Upper lobe of right lung (tissue), 1 donor: Measurements from ENCODE around the gene ACRBP. TPM values are rescaled to one million over a fixed set of nuclear protein-coding genes. Genes with fewer than 3 reads are reported as not detected.

Source experiments
- ATAC-seq: fragments of 200-7000 bp; cut with Tn5 transposase; one replicate; pipeline ENCODE4 v1.9.1; 2020; ENCODE audit warnings: mild to moderate bottlenecking, moderate library complexity
- DNase-seq: peaks from one replicate; pipeline ENCODE4 v3.0.0-alpha.2; 2020
- H3K27ac ChIP-seq: fragments of 200-600 bp; one replicate; pipeline ENCODE4 v1.8.0; 2022
- H3K27me3 ChIP-seq: fragments of 200-600 bp; one replicate; pipeline ENCODE4 v1.8.0; 2022; ENCODE audit warnings: mild to moderate bottlenecking
- H3K36me3 ChIP-seq: fragments of 200-600 bp; one replicate; pipeline ENCODE4 v1.8.0; 2022
- H3K4me1 ChIP-seq: fragments of 200-600 bp; one replicate; pipeline ENCODE4 v1.8.0; 2022
- H3K4me3 ChIP-seq: fragments of 200-600 bp; one replicate; pipeline ENCODE4 v1.8.0; 2022; ENCODE audit warnings: mild to moderate bottlenecking
- H3K9me3 ChIP-seq: fragments of 200-600 bp; one replicate; pipeline ENCODE4 v1.8.0; 2022
- CTCF ChIP-seq: fragments of 200-600 bp; IDR thresholded peaks from one replicate; pipeline ENCODE4 v1.8.0; 2022; ENCODE audit warnings: antibody characterized with exemption
- intact Hi-C: fragments of 100-400 bp; cut with DNase I; formaldehyde crosslinking; loops from one replicate; pipeline ENCODE4 v1.11.0; 2022
- total RNA-seq: library from RNA; stranded (reverse); fragmentation: NEBNext Ultra II Directional; extraction: Animal tissue kit (Norgen Biotek cat#: 25700); gene quantifications from one replicate; pipeline ENCODE4 v1.2.1, GENCODE V29; 2021
- donor health status: DM: no; HTN: yes; CAD: no; lungs with severe emphysema.

The ACRBP gene
- total RNA-seq, 1 donor from 2014 or later = 3.8 TPM

DNA sequence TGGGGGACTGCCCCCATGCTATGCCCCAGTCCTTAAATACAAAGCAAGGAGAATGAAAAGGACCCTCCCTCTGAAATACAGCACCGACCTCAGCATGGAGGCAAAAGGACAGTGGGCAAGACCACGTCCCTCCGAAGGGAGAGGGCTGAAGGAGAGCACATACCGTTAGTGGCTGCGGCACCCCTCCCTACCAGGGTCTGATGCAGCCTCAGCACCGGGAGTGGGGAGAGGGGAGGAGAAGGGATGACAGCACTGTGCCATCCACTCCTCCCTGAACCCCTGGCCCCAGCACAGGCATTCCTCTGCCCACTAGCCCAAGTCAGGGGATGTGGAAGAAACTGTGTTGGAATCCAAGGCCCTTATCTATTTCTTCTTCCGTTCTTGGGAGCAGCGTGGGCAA, 3.6 kb upstream of the ACRBP start:
- no peak for DNase-seq
- no peak overlapping the region for H3K27ac ChIP-seq
- no peaks in the 10 kb centered on the region for H3K27me3 ChIP-seq
- no peak for TF ChIP-seq CTCF
- peaks cover 74% of the 10 kb centered on the region for H3K36me3 ChIP-seq
- no peaks in the 10 kb centered on the region for H3K9me3 ChIP-seq
- H3K4me1 ChIP-seq = no peaks in the 10 kb centered on the region
- intact Hi-C loops = no loop called here
- ATAC-seq = no peak
- no peak overlapping the region for H3K4me3 ChIP-seq

- no peaks in the 10 kb centered on the region for H3K27me3 ChIP-seq
- peak overlapping the region; percentile 63 for H3K27ac ChIP-seq
- ATAC-seq (no peak), DNase-seq (no peak)
- no peak for TF ChIP-seq CTCF
- H3K4me1 ChIP-seq = no peaks in the 10 kb centered on the region
- H3K36me3 ChIP-seq = peaks cover 30% of the 10 kb centered on the region
- no peaks in the 10 kb centered on the region for H3K9me3 ChIP-seq
- H3K4me3 ChIP-seq = peak overlapping the region; percentile 53
- intact Hi-C loops = no loop called here
Measured at GRCh38 chr12:6646276-6647082, 753 bp downstream of the ACRBP start.

GRCh38 chr12:6644903-6645302, 2.3 kb downstream of the ACRBP start:
- H3K36me3 ChIP-seq = peaks cover 14% of the 10 kb centered on the region
- intact Hi-C loops = no loop called here
- ATAC-seq (no peak), DNase-seq (no peak)
- peak overlapping the region; percentile 28 for H3K27ac ChIP-seq
- no peak overlapping the region for H3K4me3 ChIP-seq
- no peaks in the 10 kb centered on the region for H3K4me1 ChIP-seq
- no peaks in the 10 kb centered on the region for H3K27me3 ChIP-seq
- TF ChIP-seq CTCF = peak; percentile 30
- no peaks in the 10 kb centered on the region for H3K9me3 ChIP-seq

DNA sequence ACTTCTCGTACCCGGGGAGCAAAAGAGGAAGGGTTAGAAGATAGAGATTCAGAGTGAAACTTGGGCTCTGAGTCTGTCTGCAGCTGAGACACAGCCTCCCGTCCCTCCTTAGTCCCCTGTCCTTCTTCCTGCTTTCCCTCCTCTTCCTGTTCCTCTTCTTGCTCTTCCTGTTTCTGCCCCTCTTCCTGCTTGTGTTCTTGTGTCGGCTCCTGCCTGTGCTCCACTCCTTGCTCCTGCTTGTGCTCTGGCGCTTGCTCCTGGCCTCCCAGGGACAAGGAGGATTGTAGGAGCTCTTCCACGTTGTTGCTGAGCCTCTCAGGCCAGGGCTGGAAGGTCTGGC, 3.0 kb downstream of the ACRBP start:
- H3K4me1 ChIP-seq = no peaks in the 10 kb centered on the region
- no peak overlapping the region for H3K4me3 ChIP-seq
- H3K27me3 ChIP-seq = no peaks in the 10 kb centered on the region
- H3K9me3 ChIP-seq = no peaks in the 10 kb centered on the region
- H3K36me3 ChIP-seq = peaks cover 10% of the 10 kb centered on the region
- TF ChIP-seq CTCF = no peak
- no peak for DNase-seq
- peak overlapping the region; percentile 28 for H3K27ac ChIP-seq
- peak; percentile 75 for ATAC-seq
- intact Hi-C loops = no loop called here

DNA sequence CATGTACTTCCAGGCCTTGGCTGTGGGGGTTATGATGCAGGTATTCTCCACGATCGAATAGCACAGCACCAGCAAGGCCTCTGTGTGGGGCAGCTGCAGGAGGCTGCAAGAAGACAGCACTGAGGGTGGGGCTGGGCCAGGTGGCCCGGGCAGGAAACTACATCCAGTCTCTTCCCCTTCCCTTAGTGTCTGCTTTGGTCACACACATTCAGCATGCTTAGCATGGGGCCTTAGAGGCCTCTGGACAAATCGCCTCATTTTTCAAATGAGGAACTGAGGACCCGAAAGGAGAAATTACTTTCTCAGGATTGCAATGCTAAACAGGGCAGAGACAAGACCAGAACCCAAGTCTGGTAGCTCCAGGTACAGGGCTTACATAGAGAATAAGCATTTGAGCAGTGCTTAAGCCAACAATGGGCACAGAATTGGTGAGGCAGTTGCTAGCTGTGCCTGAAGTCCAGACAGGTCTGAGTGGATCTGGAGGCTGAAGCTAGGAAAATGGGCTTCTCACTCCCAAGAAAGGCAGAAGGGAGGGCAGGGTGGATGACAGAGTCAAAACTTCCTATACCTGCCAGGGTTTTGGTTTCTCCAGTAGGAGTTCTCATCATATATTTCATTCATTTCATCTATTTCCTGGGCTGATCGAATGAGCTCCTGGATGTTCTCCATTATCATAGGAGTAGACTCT, 3.5 kb downstream of the ACRBP start:
- no peak for DNase-seq
- Histone ChIP-seq H3K9me3 (no peaks in the 10 kb centered on the region), H3K27ac (peak overlapping the region; percentile 28), H3K36me3 (peaks cover 9% of the 10 kb centered on the region), H3K27me3 (no peaks in the 10 kb centered on the region), H3K4me3 (no peak overlapping the region), H3K4me1 (no peaks in the 10 kb centered on the region)
- TF ChIP-seq CTCF = no peak
- peak; percentile 52 for ATAC-seq
- intact Hi-C loops = no loop called here
